Anterior cingulate cortex (tissue), 58 donors: ENCODE results near the gene SOD2.
A peak's percentile ranks its signal among the peaks of the same experiment; 100 is the strongest.
"Not testable (repeated sequence)": the region's sequence is repeated elsewhere in the genome, so short reads cannot be mapped to it uniquely, and the experiment has no call there.

Experiments
- DNase-seq, 58 donors: peaks; one replicate each; lab custom pipeline; 2025; lab: John Stamatoyannopoulos, UW

Gene SOD2

DNA sequence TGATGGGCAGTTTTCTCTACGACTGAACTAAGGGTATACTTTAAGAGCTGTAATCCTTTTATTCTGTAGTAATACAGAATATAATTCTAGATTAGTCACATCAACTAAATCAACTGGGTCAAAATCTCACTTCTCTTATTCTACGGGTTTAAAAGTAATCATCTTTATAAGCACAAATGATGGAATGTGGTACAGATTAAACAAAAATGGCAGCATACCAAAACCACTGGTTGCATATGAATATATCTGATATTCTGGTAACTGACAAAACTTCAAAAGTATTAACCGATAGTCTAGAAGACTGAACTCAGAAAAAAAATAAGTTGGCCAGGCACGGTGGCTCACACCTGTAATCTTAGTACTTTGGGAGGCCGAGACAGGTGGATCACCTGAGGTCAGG is 7.0 kb downstream of the SOD2 start:
- DNase-seq, result no peak

DNA sequence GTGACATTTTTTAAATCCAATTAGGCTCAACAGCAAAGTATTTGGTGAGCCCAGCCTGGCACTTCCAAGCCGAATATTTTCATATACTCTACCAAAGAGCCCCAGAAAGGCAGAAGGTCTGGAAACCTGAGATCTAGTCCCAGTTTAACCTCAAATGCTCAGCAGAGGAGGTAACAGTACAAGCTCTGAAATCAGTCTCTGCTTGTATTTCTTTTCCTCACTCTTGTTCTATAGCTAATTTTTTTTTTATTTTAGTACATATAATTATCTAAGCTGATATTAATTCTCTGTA is 9.1 kb downstream of the SOD2 start:
- DNase-seq, result no peak

DNA sequence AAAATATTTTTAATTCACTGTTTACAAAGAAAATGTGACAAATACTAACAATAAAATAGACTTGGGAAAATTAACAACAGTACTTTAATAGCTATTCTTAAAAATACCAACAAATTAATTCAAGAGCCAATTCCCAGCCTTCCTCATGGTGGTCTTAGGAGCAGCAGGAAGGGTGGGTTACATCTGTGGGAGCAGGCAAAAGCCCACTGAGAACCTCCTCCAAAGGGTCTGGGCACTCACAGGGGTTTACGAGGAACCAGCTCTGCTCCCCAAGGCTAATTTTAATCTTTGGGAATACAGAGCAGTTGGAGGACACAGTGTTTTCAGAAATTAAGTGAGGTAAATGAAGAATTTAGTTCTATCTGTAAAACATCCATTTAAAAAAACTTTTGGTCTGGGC is 10.2 kb downstream of the SOD2 start:
- no peak for DNase-seq

GRCh38 chr6:159682295-159682694 is 10.7 kb downstream of the SOD2 start:
- no peak for DNase-seq

DNA sequence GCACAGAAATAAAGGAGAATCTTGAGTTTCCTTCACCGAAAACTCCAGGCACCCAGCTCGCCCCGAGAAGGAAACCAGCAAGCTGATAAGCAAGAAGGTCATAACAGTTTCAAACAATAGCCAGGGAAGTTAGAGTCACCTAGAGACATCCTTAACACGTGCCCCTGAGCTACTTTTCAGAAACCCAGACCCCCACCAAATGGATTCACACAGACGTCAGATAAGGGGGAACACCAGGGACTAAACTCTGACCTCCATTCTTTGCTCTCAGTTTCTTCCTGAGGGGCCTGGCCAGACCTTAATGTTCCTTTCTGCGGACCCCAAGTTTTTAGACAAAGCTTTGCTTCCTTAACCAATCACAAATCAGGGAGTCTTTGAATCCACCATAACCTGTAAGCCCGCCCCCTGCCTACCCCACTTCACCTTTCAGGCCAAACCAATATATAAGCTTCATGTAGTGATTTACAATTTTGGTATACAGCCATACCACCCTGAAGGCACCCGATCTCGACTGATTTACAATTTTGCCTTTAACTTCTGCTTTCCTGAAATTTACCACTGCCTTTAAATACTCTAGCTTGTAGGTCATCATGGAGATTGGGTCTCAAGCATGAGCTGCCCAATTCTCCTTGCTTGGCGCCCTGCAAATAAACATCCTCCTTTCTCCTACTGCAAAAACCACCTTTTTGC is 11.7 kb downstream of the SOD2 start:
- DNase-seq, result no peak

GRCh38 chr6:159680104-159680503 is 12.9 kb downstream of the SOD2 start:
- no peak for DNase-seq

DNA sequence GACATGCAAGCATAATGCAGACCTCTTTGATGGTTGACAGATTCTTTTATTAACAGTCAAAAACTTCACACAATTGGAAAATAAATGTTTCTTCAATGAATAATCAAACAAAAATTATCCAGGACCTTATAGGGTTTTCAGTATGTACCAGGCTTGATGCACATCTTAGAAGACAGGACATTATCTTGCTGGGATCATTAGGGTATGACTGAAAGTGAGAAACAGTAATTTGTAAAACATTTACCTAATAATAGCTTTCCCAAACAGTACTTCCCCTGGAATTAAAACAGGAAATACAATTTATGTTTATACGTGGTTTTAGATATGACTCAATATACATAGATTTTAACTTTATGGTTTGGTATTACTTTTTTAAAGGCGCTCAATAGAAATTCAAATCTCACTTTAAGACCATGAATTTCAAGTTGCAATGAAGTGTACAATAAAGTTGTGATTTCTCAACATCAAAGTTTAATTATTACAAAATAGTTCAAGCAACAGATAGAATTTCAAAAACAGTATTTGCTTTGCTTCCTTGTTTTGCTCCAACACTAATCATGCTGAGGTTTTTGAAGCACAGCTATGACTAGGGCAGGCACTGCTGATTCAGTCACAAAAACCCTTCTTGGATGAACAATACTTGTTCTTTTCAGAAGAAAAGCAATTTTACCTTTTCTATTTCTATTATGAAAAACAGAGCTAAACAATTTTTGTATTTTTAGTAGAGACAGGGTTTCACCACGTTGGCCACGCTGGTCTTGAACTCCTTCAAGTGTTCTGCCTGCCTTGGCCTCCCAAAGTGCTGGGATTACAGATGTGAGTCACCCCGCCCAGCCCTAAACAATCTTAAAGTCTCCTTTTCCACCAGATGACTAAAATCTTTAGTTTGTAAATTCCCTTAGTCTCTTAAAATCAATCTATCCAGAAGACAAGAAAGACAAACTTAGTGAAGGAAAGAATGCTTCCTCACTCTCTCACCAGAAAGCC is 13.7 kb downstream of the SOD2 start:
- DNase-seq, result no peak

- DNase-seq, result no peak
These were observed 14.5 kb downstream of the SOD2 start for GRCh38 chr6:159678574-159678973.

GRCh38 chr6:159677506-159678165 is 15.4 kb downstream of the SOD2 start:
- no peak for DNase-seq

GRCh38 chr6:159676890-159677505 is 16.0 kb downstream of the SOD2 start:
- no peak for DNase-seq

- DNase-seq, result not testable (repeated sequence)
These were observed 16.8 kb downstream of the SOD2 start for GRCh38 chr6:159676236-159676635.

DNA sequence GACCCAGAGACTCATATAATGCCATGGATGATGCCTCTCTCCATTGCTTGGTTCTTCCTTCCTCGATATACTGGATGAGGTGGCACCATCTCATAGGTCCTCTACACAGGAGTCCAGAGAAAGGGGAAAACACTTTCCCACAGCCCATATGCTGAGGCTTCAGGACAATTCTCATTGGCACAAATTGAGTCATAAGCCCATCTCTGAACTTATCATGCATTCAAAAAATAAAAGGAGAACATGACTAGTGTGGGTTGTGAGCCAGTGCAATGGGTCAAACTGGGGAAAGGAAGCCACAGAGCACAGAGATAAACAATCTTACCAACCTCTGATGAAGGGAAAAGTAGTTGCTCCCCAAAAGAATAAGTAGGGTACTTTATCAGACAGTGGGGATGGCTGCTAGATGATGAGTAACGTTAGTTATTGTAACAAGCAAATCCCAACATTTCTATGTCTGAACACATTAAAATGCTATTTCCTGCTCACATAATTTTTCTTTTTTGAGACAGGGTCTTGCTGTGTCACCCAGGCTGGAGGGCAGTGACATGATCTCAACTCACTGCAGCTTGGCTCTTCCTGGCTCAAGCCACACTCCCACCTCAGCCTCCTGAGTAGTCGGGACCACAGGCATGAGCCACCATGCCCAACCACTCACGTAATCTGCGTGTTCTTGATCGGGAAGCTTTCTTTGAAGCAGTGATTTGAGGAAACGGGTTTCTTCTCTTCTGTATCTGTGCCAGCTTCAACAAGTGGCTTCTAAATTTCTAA is 27.0 kb downstream of the SOD2 start:
- DNase-seq, result no peak

- DNase-seq, result not testable (repeated sequence)
These were observed 29.6 kb downstream of the SOD2 start for GRCh38 chr6:159663368-159663889.

GRCh38 chr6:159661977-159662376 is 31.1 kb downstream of the SOD2 start:
- DNase-seq, result not testable (repeated sequence)

GRCh38 chr6:159655409-159655988 is 37.5 kb downstream of the SOD2 start:
- no peak for DNase-seq

DNA sequence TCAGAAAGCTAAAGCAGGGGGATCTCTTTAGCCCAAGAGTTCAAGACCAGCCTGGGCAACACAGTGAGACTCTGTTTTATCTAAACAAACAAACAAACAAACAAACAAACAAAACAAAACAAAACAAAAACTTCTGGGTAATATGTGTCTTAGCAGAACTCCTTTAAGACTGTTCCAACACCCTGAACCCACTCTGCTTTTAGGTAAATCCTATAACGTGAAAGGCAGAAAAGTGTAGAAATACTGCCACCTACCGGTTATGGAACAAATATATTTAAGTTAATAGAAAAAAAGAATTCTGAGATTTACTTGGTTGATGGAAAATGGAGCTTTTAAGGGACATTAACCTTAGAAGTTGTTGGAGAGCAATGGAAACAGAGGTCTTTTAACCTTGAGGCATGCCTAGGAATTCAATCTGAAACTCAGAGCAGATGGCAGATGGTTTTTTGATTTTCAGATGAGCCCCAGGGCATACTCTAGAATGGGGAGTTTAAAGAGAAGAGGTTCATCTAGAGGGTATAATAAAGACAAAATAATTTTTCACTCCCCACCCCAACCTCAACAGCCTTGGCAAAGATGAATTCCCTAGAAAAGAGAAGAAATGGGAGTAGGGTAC is 38.5 kb downstream of the SOD2 start:
- peak in 1 of 58 donors; percentile 3 for DNase-seq

DNA sequence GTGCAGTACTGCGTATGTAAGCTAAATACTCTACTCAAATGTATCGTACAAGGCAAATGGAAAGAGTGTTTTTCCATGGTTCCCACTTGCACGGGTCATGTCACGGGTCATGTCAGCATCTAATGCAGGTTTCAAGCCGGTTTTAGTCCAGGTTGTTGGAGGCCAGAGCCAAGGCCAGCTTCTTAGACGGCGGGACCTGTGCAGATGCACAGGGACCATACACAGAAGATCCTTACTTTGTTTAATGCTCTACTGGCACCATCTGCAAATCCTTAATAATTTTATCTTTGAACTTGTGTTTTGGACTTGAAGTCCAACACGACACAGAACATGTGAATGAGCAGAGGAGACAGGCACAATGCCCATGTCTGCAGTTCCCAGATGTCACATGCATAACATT is 42.7 kb downstream of the SOD2 start:
- no peak for DNase-seq

GRCh38 chr6:159649441-159649840 is 43.6 kb downstream of the SOD2 start:
- DNase-seq, result no peak

- no peak for DNase-seq
These were observed 46.3 kb downstream of the SOD2 start for GRCh38 chr6:159646733-159647132.
